GM18507 (cell line): Measurements from ENCODE around the gene AKAP13.
"Not testable (repeated sequence)": the region's sequence is repeated elsewhere in the genome, so short reads cannot be mapped to it uniquely, and the experiment has no call there.

Experiments
- DNase-seq: peaks from one replicate; pipeline ENCODE4 v3.0.0; 2011; ENCODE audit warnings: low read depth; ENCODE audit not compliant: insufficient read length; ENCODE audit errors: extremely low spot score
- FAIRE-seq: peaks from 2 replicates; lab custom pipeline; 2011; peaks lifted over from hg19 to GRCh38; lab: Jason Lieb, UNC

AKAP13 gene

DNA sequence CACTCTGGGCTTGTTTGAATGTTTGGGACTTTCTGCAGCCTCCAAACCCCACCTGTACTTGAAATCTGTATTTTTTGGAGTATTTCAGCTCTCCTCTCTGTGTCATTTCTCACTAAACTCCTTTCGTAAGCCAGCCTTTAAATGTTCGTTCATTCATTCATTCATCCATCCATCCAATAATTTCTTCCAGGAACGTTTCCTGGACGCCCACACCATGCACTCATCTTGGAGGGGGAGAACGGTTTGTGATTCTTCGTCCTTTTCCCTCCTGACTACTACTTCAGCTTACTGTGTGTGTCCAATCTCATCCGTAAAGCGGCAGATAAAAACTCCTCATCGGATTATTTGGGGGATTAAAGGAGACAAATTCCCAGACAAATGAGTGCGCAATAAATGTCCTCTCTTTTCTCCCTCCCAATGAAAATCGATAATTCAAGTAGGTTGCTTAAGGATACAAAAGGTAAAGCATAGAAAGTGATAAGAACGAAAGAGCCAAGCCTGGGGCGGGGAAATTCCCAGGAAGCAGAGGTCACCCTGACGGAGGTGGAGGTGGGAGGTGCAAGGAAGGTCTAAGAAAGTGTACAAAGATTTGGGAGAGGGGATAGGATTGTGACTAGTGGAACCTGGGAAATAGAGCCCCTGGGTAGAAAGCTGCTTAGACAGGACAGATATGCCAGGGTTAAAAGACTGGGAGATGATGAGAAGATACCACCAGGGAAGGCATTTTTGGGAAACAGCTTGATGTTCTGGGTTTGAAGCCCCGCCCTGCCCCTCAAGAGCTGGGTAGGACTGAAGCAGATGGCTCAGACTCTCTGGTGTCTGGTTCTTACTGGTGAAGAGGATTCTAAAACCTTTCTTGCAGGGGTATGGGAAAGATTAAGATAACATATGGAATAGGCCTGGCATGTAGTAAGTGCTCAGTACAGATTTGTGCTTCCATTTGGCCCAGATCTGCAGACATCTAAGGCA, 415.2 kb downstream of the AKAP13 start:
- no peak for FAIRE-seq

DNA sequence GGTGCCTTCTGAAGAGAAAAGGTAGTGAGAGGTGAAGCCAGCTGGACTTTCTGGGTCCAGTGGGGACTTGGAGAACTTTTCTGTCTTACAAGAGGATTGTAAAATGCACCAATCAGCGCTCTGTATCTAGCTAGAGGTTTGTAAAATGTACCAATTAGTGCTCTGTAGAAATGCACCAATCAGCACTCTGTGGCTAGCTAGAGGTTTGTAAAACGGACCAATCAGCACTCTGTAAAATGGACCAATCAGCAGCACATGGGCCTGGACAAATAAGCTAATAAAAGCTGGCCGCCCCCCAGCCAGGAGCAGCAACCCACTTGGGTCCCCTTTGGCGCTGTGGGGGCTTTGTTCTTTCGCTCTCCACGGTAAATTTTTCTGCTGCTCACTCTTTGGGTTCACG, 416.0 kb downstream of the AKAP13 start:
- not testable (repeated sequence) for FAIRE-seq

More for the DNA sequence above, 415.2 kb downstream of the AKAP13 start:
- no peak for DNase-seq

More for the DNA sequence above, 416.0 kb downstream of the AKAP13 start:
- DNase-seq, result not testable (repeated sequence)
